ACC112 (cell line): ENCODE data around the gene RPGR.

ENCODE experiments used
- H2AFZ ChIP-seq: fragments of 200-600 bp; sonication (generic); one replicate; pipeline ENCODE4 v1.6.0; 2017; ENCODE audit warnings: antibody characterized with exemption, low read length; ENCODE audit not compliant: unreplicated experiment
- H3K27ac ChIP-seq: fragments of 200-600 bp; sonication (generic); 2 replicates; pipeline ENCODE4 v1.5.1; 2014; ENCODE audit warnings: low read depth, mild to moderate bottlenecking, antibody characterized with exemption, low read length, moderate library complexity
- H3K27me3 ChIP-seq: fragments of 200-600 bp; sonication (generic); 2 replicates; pipeline ENCODE4 v1.6.1; 2014; ENCODE audit warnings: mild to moderate bottlenecking, antibody characterized with exemption, low read length, moderate library complexity, mixed read lengths; ENCODE audit not compliant: insufficient read depth
- H3K36me3 ChIP-seq: fragments of 200-600 bp; sonication (generic); 2 replicates; pipeline ENCODE4 v1.6.1; 2016; ENCODE audit warnings: mild to moderate bottlenecking, antibody characterized with exemption, low read length, moderate library complexity, mixed read lengths; ENCODE audit not compliant: insufficient read depth
- H3K4me1 ChIP-seq: fragments of 200-600 bp; sonication (generic); one replicate; pipeline ENCODE4 v1.6.1; 2016; ENCODE audit warnings: low read length, mixed read lengths; ENCODE audit not compliant: insufficient read depth, unreplicated experiment, control insufficient read depth
- H3K4me3 ChIP-seq: fragments of 200-600 bp; sonication (generic); 2 replicates; pipeline ENCODE4 v1.5.1; 2014; ENCODE audit warnings: mild to moderate bottlenecking, low read depth, low read length
- H3K79me2 ChIP-seq: fragments of 200-600 bp; sonication (generic); one replicate; pipeline ENCODE4 v1.6.0; 2016; ENCODE audit warnings: low read length; ENCODE audit not compliant: control insufficient read depth, unreplicated experiment, insufficient read depth

Gene RPGR

GRCh38 chrX:38268011-38268410 lies 59.3 kb downstream of the RPGR start:
- no peaks in the 10 kb centered on the region for H3K27me3 ChIP-seq
- no peak overlapping the region for H3K27ac ChIP-seq
- H3K4me3 ChIP-seq: no peak overlapping the region
- H3K4me1 ChIP-seq: peaks cover 20% of the 10 kb centered on the region
- H3K79me2 ChIP-seq: no peaks in the 10 kb centered on the region
- no peak overlapping the region for H2AFZ ChIP-seq
- no peaks in the 10 kb centered on the region for H3K36me3 ChIP-seq

GRCh38 chrX:38262715-38263620 lies 64.3 kb downstream of the RPGR start:
- Histone ChIP-seq H3K27me3 (no peaks in the 10 kb centered on the region), H3K27ac (no peak overlapping the region), H3K79me2 (no peaks in the 10 kb centered on the region), H3K36me3 (no peaks in the 10 kb centered on the region), H3K4me3 (no peak overlapping the region), H2AFZ (no peak overlapping the region), H3K4me1 (peaks cover 4% of the 10 kb centered on the region)

- peaks cover 4% of the 10 kb centered on the region for H3K4me1 ChIP-seq
- no peak overlapping the region for H3K4me3 ChIP-seq
- H3K79me2 ChIP-seq: no peaks in the 10 kb centered on the region
- H3K27me3 ChIP-seq: no peaks in the 10 kb centered on the region
- H3K27ac ChIP-seq: no peak overlapping the region
- no peaks in the 10 kb centered on the region for H3K36me3 ChIP-seq
- H2AFZ ChIP-seq: no peak overlapping the region
These were observed 67.1 kb downstream of the RPGR start for GRCh38 chrX:38260231-38260630.

GRCh38 chrX:38256019-38256418 lies 71.3 kb downstream of the RPGR start:
- Histone ChIP-seq H3K27ac (no peak overlapping the region), H3K4me1 (no peaks in the 10 kb centered on the region), H2AFZ (no peak overlapping the region), H3K4me3 (no peak overlapping the region), H3K79me2 (no peaks in the 10 kb centered on the region), H3K36me3 (no peaks in the 10 kb centered on the region), H3K27me3 (no peaks in the 10 kb centered on the region)

- no peak overlapping the region for H3K4me3 ChIP-seq
- H3K4me1 ChIP-seq: peaks cover 7% of the 10 kb centered on the region
- no peak overlapping the region for H3K27ac ChIP-seq
- no peaks in the 10 kb centered on the region for H3K27me3 ChIP-seq
- no peaks in the 10 kb centered on the region for H3K36me3 ChIP-seq
- no peaks in the 10 kb centered on the region for H3K79me2 ChIP-seq
- H2AFZ ChIP-seq: no peak overlapping the region
These were observed 77.3 kb downstream of the RPGR start for GRCh38 chrX:38249965-38250364.

- no peak overlapping the region for H3K27ac ChIP-seq
- H3K27me3 ChIP-seq: no peaks in the 10 kb centered on the region
- H2AFZ ChIP-seq: no peak overlapping the region
- no peaks in the 10 kb centered on the region for H3K36me3 ChIP-seq
- no peak overlapping the region for H3K4me3 ChIP-seq
- peaks cover 7% of the 10 kb centered on the region for H3K4me1 ChIP-seq
- H3K79me2 ChIP-seq: no peaks in the 10 kb centered on the region
These were observed 80.3 kb downstream of the RPGR start for GRCh38 chrX:38247051-38247450.

- H3K36me3 ChIP-seq: no peaks in the 10 kb centered on the region
- H3K79me2 ChIP-seq: no peaks in the 10 kb centered on the region
- H3K4me1 ChIP-seq: no peaks in the 10 kb centered on the region
- no peak overlapping the region for H3K4me3 ChIP-seq
- H2AFZ ChIP-seq: no peak overlapping the region
- no peak overlapping the region for H3K27ac ChIP-seq
- H3K27me3 ChIP-seq: no peaks in the 10 kb centered on the region
These were observed 86.8 kb downstream of the RPGR start for GRCh38 chrX:38240541-38240940.

- no peaks in the 10 kb centered on the region for H3K36me3 ChIP-seq
- no peak overlapping the region for H3K4me3 ChIP-seq
- H2AFZ ChIP-seq: no peak overlapping the region
- no peaks in the 10 kb centered on the region for H3K27me3 ChIP-seq
- H3K4me1 ChIP-seq: peaks cover 31% of the 10 kb centered on the region
- no peak overlapping the region for H3K27ac ChIP-seq
- no peaks in the 10 kb centered on the region for H3K79me2 ChIP-seq
These were observed 90.3 kb downstream of the RPGR start for GRCh38 chrX:38236901-38237615.

- Histone ChIP-seq H3K4me3 (peak overlapping the region; percentile 49; the same call in 1 of the 2 replicates), H3K36me3 (no peaks in the 10 kb centered on the region), H2AFZ (peak overlapping the region; percentile 39), H3K27ac (peak overlapping the region; percentile 93), H3K79me2 (no peaks in the 10 kb centered on the region), H3K4me1 (peaks cover 38% of the 10 kb centered on the region), H3K27me3 (no peaks in the 10 kb centered on the region)
These were observed 93.2 kb downstream of the RPGR start for GRCh38 chrX:38233891-38234667.

- Histone ChIP-seq H3K27ac (peak overlapping the region; percentile 93), H3K4me1 (peaks cover 38% of the 10 kb centered on the region), H2AFZ (peak overlapping the region; percentile 77)
These were observed 95.1 kb downstream of the RPGR start for GRCh38 chrX:38232079-38232686.

More at GRCh38 chrX:38232079-38232686, 95.1 kb downstream of the RPGR start:
- H3K36me3 ChIP-seq: no peaks in the 10 kb centered on the region
- H3K4me3 ChIP-seq: no peak overlapping the region
- no peaks in the 10 kb centered on the region for H3K27me3 ChIP-seq
- no peaks in the 10 kb centered on the region for H3K79me2 ChIP-seq
